HG03064 (cell line): ENCODE data around the gene HOXA13.

Experiments used
- ATAC-seq: cut with Tn5 transposase; IDR thresholded peaks from one replicate; pipeline ENCODE4 v1.9.1; 2021; ENCODE audit warnings: low read depth; ENCODE audit not compliant: unreplicated experiment

The HOXA13 gene

GRCh38 chr7:27150568-27151340 is 49.1 kb downstream of the HOXA13 start:
- ATAC-seq = peak; percentile 75

- ATAC-seq = no peak
Observed at GRCh38 chr7:27149842-27150567, 49.9 kb downstream of the HOXA13 start.

- ATAC-seq = no peak
Observed at GRCh38 chr7:27148756-27149641, 50.9 kb downstream of the HOXA13 start.

GRCh38 chr7:27148031-27148755 is 51.7 kb downstream of the HOXA13 start:
- no peak for ATAC-seq

GRCh38 chr7:27147199-27148030 is 52.5 kb downstream of the HOXA13 start, which contains the start of gene HOXA6:
Gene HOXA6 (minus strand): TSS chr7:27147774. CDS start chr7:27147749, 25 bp downstream.
- no peak for ATAC-seq

GRCh38 chr7:27146491-27147198 is 53.2 kb downstream of the HOXA13 start:
- ATAC-seq = no peak

- no peak for ATAC-seq
Observed at GRCh38 chr7:27145914-27146412, 53.9 kb downstream of the HOXA13 start.

GRCh38 chr7:27145165-27145913 is 54.6 kb downstream of the HOXA13 start:
- ATAC-seq = no peak

GRCh38 chr7:27144781-27145164 is 55.1 kb downstream of the HOXA13 start:
- ATAC-seq = no peak
